DMS153 treated with DMSO at 0.1 percent for 48 hours (cell line): ENCODE measurements around the gene ENPP3.
A peak's percentile ranks its signal among the peaks of the same experiment; 100 is the strongest.
"Not testable (repeated sequence)": the region's sequence is repeated elsewhere in the genome, so short reads cannot be mapped to it uniquely, and the experiment has no call there.

Experiments used
- DNase-seq: peaks from one replicate; lab custom pipeline; 2025; ENCODE audit not compliant: unreplicated experiment; lab: John Stamatoyannopoulos, UW

The ENPP3 gene

DNA sequence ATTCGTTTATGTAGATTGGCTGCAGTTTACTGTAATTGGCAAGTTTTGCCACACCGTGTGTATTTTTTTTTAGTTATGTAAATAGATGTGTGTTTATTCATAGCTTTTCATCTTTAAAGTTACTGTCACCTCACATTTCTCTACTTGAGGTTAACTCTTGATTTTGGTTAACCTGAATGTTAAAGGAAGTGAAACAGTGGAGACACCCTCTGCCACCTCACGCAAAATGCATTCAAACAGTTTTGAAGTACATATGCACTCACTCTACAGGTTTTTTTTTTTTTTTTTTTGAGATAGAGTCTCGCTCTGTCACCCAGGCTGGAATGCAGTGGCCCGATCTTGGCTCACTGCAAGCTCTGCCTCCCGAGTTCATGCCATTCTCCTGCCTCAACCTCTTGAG lies 46.4 kb downstream of the ENPP3 start:
- no peak for DNase-seq

DNA sequence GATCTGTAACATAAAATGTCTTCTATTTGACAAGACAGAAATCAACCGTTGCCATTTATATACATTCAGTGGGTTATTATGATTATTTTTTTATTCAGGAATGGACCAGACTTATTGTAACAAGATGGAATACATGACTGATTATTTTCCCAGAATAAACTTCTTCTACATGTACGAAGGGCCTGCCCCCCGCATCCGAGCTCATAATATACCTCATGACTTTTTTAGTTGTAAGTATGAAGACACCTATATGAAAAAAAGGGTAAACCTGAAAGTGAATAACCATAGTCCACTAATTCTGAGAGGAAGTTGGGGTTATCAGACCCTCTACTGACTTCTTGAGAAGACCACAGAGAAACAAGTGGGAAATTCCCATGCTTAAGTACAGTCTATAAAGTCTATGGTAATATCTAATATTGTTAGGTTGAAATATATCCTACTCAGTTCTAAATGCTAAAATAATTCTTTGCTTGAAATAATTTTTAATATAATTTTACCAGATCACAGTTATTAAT lies 48.2 kb downstream of the ENPP3 start:
- DNase-seq = no peak

- no peak for DNase-seq
These were observed 49.9 kb downstream of the ENPP3 start for GRCh38 chr6:131687022-131687421.

DNA sequence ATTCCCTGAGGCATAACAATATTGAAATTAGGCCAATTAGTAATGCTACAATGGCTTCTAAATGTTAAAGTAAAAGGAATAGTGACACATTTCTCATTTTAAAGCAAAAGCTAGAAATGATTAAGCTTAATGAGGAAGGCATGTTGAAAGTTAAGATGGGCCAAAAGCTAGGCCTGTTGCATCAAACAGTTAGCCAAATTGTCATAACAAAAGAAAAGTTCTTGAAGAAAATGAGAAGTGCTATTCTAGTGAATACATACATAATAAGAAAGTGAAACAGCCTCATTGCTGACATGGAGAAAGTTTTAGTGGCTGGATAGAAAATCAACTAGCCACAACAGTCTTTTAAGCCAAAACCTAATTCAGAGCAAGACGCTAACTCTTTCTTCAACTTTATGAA lies 51.2 kb downstream of the ENPP3 start:
- no peak for DNase-seq

DNA sequence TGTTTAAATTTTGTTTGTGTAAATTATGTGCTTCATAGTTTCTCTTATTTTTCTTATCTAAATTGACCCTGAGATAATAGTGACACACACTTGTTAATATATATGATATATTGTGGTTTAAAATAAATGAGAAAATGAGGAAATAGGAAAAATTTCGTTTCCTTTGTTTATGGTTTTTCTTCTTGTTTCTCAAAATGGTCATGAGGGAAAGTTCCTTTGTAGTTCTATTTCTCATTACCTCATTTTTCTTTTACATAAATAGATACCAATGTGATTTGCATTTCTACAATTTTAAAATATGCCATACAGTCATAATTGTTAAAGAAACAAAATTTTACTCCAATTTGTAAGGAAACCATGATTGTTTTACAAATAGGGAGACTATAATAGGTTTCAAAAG lies 54.9 kb downstream of the ENPP3 start:
- DNase-seq = no peak

DNA sequence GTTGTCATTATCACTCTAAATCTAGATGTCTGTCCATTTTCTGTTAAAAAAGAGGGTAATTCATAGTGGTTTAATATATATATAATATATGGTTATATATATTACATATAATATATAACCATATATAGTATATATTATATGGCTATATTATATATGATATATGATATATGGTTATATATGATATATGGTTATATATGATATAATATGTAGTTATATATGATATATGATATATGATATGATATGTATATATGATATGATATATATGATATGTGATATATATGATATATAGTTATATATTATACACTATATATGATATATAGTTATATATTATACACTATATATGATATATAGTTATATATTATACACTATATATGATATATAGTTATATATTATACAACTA lies 55.5 kb downstream of the ENPP3 start:
- no peak for DNase-seq

DNA sequence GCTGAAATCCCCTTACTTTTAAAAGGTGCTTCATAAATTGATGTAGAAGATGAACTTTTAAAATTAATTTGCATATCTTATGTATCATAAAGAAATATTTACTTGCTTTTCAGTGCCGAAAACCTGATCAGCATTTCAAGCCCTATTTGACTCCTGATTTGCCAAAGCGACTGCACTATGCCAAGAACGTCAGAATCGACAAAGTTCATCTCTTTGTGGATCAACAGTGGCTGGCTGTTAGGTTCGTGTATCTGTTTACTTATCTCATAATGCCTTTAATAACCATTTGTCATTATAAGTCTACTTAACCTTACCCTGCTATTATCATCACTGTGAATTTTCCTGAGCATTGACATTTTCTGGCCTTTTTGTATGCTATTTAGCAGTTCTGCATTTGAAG lies 56.3 kb downstream of the ENPP3 start:
- no peak for DNase-seq

GRCh38 chr6:131694832-131695426 lies 57.8 kb downstream of the ENPP3 start:
- DNase-seq = peak; percentile 76

- no peak for DNase-seq
These were observed 59.9 kb downstream of the ENPP3 start for GRCh38 chr6:131696956-131697355.

DNA sequence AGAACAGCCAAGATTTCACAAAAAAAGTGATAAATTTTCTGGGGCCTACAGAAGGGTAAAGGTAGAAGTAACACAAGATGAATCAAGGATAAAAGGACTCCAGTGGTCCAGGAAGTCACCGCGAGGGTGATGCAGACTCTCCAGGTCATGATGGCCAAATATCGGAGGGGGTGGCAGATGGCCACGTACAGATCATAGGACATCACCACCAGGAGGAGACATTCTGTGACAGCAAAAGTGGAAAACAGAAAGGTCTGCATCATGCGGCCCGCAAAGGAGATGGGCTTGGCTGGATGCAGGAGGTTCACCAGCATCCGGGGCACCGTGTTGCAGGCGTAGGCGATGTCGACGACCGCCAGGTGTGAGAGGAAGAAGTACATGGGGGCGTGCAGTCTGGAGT lies 63.7 kb downstream of the ENPP3 start:
- DNase-seq = not testable (repeated sequence)

DNA sequence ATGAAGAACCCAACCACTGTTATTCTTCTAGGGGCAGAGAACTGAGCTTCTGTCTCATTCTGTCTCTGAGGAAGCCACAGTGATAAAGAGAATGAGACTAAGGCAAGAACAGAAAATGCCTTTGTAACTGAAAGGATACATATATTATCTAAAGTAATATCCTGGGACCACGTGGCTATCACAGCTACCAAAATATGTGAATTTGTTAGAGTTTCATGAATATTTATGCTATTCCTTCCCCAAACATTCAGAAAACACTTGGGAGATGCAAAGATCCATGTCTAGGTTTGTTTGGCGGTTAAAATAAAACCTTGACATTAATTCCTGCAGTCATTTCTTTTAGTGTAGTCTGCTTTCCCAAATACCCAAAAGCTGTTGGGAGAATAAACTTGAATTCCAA lies 66.8 kb downstream of the ENPP3 start:
- DNase-seq = not testable (repeated sequence)

GRCh38 chr6:131710917-131711316 lies 73.8 kb downstream of the ENPP3 start, which contains the start of gene CTAGE9:
TSS of gene CTAGE9 (minus strand) at chr6:131711017. CDS start at chr6:131711017, 0 bp downstream.
- not testable (repeated sequence) for DNase-seq

DNA sequence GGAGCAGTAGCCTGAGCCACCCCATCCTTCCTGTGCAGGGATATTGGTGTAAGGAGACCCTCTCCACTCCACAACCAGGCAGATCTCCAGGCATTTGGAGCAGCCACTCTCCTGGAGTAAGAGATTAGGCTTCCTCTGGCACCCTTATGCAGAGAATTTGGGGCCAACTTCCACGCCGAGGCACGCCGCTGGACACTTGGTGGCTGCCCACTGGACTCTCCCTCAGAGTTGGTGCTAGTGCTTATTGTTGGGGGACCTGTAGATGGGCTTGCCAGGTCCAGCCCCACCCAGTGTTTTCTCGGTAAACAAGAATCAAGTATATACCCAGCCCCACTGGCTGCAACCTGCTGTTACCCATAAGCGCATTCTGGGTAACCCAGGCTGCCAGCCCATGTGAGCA lies 78.5 kb downstream of the ENPP3 start:
- not testable (repeated sequence) for DNase-seq

DNA sequence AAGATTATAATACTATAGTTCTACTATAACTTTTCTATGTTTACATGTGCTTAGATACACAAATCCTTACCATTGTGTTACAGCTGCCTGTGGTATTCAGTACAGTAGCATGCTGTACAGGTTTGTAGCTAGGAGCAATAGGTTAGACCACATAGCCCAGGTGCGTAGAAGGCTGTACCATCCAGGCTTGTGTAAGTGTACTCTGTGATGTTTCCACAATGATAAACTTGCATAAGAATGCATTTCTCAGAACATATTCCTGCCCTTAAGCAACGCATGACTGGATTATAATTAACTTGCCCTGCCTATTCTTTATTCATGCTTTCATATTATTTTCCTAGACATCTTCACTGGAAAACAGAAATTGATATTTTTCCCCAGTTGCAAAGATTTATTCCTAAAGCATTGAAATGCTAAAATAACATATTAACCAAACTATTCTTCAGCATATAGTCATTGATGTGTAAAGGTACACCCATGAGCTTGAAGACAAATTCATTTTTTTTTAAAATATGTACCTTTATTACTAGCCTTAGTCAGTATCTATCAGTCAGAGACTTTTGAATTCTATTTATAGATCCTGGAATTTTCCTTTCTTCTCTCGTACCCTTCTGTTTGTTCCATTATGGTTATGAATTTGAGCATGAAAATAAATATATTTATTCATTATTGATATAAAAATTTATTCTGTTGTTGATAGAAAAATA lies 80.9 kb downstream of the ENPP3 start:
- DNase-seq = no peak

DNA sequence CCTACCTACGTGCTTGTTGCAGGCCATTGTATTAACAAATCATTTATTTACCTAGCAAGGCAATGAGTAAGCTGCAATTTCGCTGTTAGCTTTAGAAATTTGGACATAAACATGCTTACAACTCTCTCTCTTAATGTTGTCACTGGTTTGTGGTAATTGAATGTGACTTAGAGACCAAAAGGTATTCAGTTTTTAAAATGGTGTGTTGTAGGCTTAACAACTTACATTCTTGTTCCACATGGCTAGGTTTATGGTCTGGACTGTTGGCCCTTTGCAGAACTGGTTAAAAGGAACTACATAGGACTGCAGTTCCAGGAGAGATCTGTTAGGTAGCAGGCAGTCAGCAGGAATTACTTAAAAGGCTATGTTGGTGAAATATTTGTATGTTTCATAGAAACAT lies 84.1 kb downstream of the ENPP3 start:
- no peak for DNase-seq

GRCh38 chr6:131724114-131724513 lies 87.0 kb downstream of the ENPP3 start:
- DNase-seq = no peak

DNA sequence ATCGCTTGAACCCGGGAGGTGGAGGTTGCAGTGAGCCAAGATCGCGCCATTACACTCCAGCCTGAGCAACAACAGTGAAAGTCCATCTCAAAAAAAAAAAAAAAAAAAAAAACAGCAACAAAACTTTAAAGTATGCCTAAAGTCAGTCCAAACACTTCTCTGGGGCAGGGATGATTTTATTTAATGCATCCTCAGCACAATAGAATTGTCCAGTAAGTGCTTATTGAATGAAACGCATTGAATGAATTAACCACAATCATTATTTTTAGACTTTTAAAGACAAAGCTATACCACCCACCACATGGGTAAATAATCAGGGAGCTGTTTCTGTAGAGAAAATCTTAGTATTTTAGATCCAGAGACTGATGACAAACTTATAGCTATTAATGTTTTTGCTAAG lies 90.4 kb downstream of the ENPP3 start:
- DNase-seq = no peak

DNA sequence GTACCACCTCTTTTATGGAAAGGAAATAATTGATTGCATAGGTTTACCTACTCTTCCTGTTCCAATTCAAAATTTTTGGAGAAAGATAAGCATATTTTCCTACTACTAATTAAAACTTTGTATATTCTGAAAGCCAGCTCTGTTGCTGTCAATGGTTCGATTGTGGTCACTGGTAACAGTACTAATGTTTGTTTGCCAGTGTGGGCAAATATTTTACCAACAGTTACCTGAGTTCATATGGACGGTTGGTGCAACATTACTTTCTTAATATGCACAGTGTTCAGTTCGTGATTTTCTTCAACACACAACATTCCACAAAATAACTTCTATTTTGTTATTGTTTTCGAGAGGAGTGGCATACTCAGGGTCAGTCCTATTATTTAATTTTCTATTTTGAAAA lies 90.8 kb downstream of the ENPP3 start:
- no peak for DNase-seq

- DNase-seq = no peak
These were observed 91.3 kb downstream of the ENPP3 start for GRCh38 chr6:131728296-131728939.

DNA sequence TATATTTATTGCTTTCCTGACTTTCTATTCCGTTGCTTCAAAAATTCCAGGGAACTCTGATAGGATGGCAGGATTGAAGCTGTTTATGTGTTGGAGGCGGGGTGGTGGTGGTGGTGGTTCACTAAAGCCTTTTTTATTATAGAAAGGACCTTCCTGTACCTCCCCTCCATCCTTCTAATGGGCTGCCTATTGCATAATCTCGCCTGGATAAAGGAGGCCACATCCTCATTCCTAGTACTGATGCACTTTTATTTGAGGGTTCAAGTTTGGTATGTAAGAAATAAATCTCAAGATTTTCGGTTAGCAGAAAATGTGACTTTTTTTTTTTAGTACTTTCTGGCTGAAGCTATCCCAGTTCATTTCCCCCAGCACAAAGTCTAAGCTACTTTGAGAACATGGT lies 92.4 kb downstream of the ENPP3 start:
- no peak for DNase-seq

GRCh38 chr6:131730264-131730663 lies 93.2 kb downstream of the ENPP3 start:
- no peak for DNase-seq

GRCh38 chr6:131731224-131731623 lies 94.1 kb downstream of the ENPP3 start:
- no peak for DNase-seq
